Measurements from ENCODE around the gene SYCP3.
"Not testable (repeated sequence)": the region's sequence is repeated elsewhere in the genome, so short reads cannot be mapped to it uniquely, and the experiment has no call there.

SYCP3 gene

GRCh38 chr12:101759396-101760047 is 20.3 kb upstream of the SYCP3 start:
- DNase-seq (ENCODE audit: low read depth in 2 of 2) = no peak

DNA sequence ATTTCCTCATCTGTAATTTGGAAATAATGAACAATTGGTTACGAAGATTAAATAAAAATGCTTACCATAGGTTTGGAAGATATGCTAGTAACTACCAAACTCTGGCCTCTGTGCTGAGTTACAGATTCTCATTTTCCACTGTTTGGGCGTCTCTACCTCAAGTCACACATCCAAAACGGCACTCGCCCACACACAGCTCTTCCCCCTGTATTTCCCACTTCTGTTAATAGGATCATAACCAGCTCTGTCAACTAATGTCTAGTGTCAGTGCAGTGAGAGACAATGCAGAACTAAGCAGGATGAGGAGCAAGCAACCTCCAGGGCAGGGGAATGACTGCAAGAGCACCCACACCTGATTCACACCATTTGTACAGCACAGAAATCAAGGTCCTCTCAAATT is 10.9 kb upstream of the SYCP3 start:
- DNase-seq (ENCODE audit: low read depth in 2 of 2) = no peak

- DNase-seq (ENCODE audit: low read depth in 2 of 2) = no peak
Measured at GRCh38 chr12:101749657-101750056, 10.4 kb upstream of the SYCP3 start.

- no peak for DNase-seq (ENCODE audit: low read depth in 2 of 2)
Measured at GRCh38 chr12:101748907-101749306, 9.6 kb upstream of the SYCP3 start.

GRCh38 chr12:101747697-101748096 is 8.4 kb upstream of the SYCP3 start:
- no peak for DNase-seq (ENCODE audit: low read depth in 2 of 2)

DNA sequence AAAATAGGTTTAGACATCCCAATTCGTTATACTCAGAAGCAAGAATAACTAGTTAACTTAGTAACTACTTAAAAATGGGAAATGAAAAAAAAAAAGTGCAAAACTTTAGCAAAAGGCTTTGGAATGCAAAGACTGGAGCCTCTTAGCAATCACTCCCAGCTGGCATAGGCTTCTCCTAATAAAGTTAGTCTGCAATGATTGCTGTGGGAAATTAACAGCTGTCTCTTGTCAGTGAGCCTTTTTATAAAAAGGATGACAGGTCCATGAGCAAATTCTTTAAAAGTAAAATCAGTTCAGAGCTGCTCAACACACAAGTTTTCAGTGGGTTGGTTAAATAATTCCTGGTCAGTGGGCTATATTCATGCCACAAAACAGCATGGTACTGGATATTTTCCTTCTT is 7.4 kb upstream of the SYCP3 start:
- no peak for DNase-seq (ENCODE audit: low read depth in 2 of 2)

- no peak for DNase-seq (ENCODE audit: low read depth in 2 of 2)
Measured at GRCh38 chr12:101746196-101746595, 6.9 kb upstream of the SYCP3 start.

- no peak for DNase-seq (ENCODE audit: low read depth in 2 of 2)
Measured at GRCh38 chr12:101745481-101745880, 6.2 kb upstream of the SYCP3 start.

DNA sequence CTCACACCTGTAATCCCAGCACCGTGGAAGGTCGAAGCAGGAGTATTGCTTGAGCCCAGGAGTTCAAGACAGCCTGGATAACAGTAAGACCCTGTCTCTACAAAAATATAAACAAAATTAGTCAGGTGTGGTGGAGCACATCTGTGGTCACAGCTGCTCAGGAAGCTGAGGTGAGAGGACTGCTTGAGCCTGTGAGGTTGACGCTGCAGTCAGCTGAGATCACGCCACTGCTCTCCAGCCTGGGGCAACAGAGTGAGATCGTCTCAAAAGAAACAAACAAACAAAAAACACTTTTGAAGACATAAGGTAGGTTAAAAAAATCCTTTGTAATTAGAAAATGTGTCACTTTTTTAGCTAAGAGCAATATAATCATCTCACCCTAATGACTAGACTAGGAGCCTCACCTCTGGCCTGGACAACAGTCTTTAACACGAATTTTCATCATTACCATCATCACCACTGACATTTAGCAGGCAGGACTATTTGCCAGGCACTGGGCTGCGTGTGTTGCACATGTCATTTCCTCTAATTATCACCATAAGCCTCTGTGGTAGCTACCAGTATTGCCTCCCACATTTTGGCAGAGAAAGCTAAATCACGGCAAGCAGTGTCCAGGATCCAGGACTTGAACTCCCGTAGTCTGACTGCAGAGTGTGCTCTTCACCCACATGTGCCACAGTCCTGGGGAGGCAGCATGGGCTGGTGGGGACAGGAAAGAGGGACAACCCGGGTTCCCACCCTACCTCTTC is 4.6 kb upstream of the SYCP3 start:
- peak in 1 of 2 donors; percentile 1 for DNase-seq (ENCODE audit: low read depth in 2 of 2)

DNA sequence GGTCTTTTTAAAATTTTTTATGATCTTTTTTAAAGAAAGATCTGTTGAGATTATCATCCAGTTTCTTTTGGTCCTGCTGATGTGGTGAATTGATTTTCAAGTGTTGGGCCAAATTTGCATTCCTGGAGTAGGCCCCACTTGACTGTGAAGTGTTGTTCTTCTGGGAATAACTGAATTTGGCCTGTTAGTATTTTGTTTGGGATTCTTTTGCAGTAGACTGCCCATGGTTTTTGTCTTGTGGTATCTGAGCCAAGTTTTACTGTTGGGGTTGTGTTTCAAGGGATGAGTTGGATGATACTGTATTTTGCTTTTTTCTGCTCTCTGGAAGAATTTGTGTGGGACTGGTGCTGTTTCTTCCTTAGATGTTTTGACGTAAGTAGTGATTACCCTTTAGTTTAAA is 4.0 kb upstream of the SYCP3 start:
- DNase-seq (ENCODE audit: low read depth in 2 of 2) = no peak

DNA sequence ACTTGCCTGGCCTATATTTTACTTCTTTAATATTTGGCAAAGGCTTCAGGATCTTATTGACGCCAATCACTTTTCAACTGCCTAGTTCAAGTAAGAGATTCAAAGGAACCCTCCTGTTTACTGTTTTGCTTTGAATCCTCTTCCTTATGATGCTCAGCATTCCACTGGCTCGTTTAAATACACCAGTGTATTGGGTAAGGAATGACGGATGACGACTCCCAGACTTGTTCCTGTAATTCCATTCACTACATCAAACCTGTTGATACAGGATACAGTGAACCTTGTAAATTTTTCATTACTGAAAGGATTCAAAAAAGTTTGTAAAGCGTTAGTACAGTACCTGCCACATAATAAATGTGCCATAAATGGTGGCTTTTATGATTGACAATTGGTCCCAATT is 1.7 kb upstream of the SYCP3 start:
- no peak for DNase-seq (ENCODE audit: low read depth in 2 of 2)

- DNase-seq (ENCODE audit: low read depth in 2 of 2) = no peak
Measured at GRCh38 chr12:101740566-101740965, 1.3 kb upstream of the SYCP3 start.

DNA sequence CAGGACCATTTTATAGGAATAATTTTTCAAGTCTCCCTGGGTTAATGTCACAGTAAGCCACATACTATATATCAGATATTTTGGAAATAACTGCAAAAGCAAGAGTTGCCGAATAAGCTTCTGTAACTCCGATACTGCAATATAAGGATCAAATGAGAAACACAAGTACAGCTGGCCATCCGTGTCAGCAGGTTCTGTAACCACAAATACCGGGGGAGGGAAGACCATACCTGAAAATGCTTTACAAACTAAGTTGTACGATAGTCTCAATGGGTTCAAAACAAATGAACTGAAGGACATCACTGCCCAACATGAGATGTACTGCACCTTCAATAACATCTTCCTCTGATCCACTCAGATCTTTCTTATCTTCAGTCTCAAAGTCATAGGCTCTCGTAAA is 1.8 kb downstream of the SYCP3 start:
- no peak for DNase-seq (ENCODE audit: low read depth in 2 of 2)

DNA sequence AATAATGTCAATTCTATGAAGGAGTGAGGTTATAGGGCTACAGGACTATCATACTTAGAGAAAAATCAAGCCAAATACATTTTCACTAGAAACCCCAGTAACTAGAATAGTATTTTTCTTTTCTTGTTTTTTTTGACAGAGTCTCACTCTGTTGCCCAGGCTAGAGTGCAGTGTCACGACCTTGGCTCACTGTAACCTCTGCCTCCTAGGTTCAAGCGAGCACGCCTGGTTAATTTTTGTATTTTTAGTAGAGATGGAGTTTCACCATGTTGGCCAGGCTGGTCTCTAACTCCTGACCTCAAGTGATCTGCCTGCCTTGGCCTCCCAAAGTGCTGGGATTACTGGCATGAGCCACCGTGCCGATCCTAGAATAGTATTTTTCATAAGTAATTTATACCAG is 4.8 kb downstream of the SYCP3 start:
- DNase-seq (ENCODE audit: low read depth in 2 of 2) = not testable (repeated sequence)

GRCh38 chr12:101733166-101733565 is 6.1 kb downstream of the SYCP3 start:
- DNase-seq (ENCODE audit: low read depth in 2 of 2) = no peak

GRCh38 chr12:101732318-101732717 is 6.9 kb downstream of the SYCP3 start:
- DNase-seq (ENCODE audit: low read depth in 2 of 2) = no peak

DNA sequence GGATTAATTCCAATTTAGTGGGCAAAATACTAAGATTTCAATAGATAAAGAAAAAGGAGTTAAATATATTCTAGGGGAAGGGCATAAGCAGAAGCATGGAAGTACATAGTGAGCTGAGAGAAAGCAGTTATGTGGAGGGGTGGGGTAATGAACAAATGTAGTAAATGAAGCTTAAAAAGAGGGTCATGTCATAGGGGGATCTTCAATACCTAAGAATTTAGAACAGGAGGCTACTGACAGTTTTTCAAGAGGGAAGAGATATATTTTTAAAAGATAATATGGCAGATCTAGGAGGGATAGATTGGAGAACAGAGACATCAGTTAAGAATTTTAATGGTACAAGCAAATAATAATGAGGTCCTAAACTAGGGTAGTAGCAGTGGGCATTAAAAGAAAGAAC is 9.4 kb downstream of the SYCP3 start:
- no peak for DNase-seq (ENCODE audit: low read depth in 2 of 2)

GRCh38 chr12:101727098-101727497 is 12.2 kb downstream of the SYCP3 start:
- no peak for DNase-seq (ENCODE audit: low read depth in 2 of 2)

- DNase-seq (ENCODE audit: low read depth in 2 of 2) = no peak
Measured at GRCh38 chr12:101722392-101722791, 16.9 kb downstream of the SYCP3 start.

GRCh38 chr12:101720118-101720517 is 19.1 kb downstream of the SYCP3 start:
- DNase-seq (ENCODE audit: low read depth in 2 of 2) = no peak

- no peak for DNase-seq (ENCODE audit: low read depth in 2 of 2)
Measured at GRCh38 chr12:101719566-101719965, 19.7 kb downstream of the SYCP3 start.

GRCh38 chr12:101714877-101715444 is 24.3 kb downstream of the SYCP3 start:
- no peak for DNase-seq (ENCODE audit: low read depth in 2 of 2)

DNA sequence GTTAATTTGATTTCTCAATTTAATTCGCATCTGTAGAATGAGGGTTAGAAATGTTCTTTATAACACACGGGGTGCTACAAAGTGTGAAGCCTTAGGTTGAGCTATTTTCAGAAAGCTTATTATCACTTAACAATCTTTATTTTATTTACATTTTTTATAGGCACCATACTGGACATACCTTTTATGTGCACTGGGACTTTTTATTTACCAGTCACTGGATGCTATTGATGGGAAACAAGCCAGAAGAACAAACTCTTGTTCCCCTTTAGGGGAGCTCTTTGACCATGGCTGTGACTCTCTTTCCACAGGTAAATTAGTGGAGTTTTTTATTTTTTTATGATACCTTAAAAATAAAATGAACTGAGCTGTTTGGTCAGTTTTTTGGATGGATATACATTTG is 25.3 kb downstream of the SYCP3 start:
- DNase-seq (ENCODE audit: low read depth in 2 of 2) = no peak

Data from activated CD8-positive, alpha-beta memory T cell treated with anti-CD3 and anti-CD28 coated beads for 4 hours (primary cell).